IMR-90 (cell line): Measurements from ENCODE around the gene TSSK2.

ENCODE experiments used
- BHLHE40 ChIP-seq: fragments of 150-350 bp; IDR thresholded peaks from 2 replicates; pipeline ENCODE4 v1.6.1; 2016; ENCODE audit warnings: mild to moderate bottlenecking, low read depth, low read length
- CEBPB ChIP-seq: IDR thresholded peaks from 2 replicates; pipeline ENCODE4 v1.6.1; 2012; ENCODE audit warnings: low read depth, low read length, improper control_type of control experiment
- CHD1 ChIP-seq: IDR thresholded peaks from 2 replicates; pipeline ENCODE4 v1.6.1; 2012; ENCODE audit warnings: low read depth, low read length, improper control_type of control experiment
- FOS ChIP-seq: fragments of 150-350 bp; IDR thresholded peaks from 2 replicates; pipeline ENCODE4 v1.6.1; 2016; ENCODE audit warnings: low read depth, low read length
- NFE2L2 ChIP-seq: fragments of 150-350 bp; IDR thresholded peaks from 2 replicates; pipeline ENCODE4 v1.6.1; 2016; ENCODE audit warnings: low read depth, mild to moderate bottlenecking, low read length
- POLR2A ChIP-seq: IDR thresholded peaks from 2 replicates; pipeline ENCODE4 v1.6.1; 2012; ENCODE audit warnings: mild to moderate bottlenecking, low read depth, low read length
- RAD21 ChIP-seq: IDR thresholded peaks from 2 replicates; pipeline ENCODE4 v1.6.1; 2012; ENCODE audit warnings: low read length, improper control_type of control experiment
- RFX5 ChIP-seq: IDR thresholded peaks from 2 replicates; pipeline ENCODE4 v1.8.0; 2012; ENCODE audit warnings: low read depth, mild to moderate bottlenecking, low read length, moderate library complexity
- SMC3 ChIP-seq: fragments of 150-350 bp; IDR thresholded peaks from 2 replicates; pipeline ENCODE4 v1.6.1; 2016; ENCODE audit warnings: low read depth, mild to moderate bottlenecking, antibody characterized with exemption, low read length, moderate library complexity
- TF ChIP-seq, protein P1 (sequence below): conservative IDR thresholded peaks from 2 replicates; pipeline ENCODE4 v1.5.1; 2012; ENCODE audit warnings: mild to moderate bottlenecking, low read depth, low read length, improper control_type of control experiment
- TF ChIP-seq, protein P2 (sequence below): fragments of 150-350 bp; IDR thresholded peaks from 2 replicates; pipeline ENCODE4 v1.6.1; 2017; ENCODE audit warnings: mild to moderate bottlenecking, antibody characterized with exemption, low read length, low read depth

- no peak for TF ChIP-seq BHLHE40
- no peak for TF ChIP-seq POLR2A
- TF ChIP-seq, protein P1, sequence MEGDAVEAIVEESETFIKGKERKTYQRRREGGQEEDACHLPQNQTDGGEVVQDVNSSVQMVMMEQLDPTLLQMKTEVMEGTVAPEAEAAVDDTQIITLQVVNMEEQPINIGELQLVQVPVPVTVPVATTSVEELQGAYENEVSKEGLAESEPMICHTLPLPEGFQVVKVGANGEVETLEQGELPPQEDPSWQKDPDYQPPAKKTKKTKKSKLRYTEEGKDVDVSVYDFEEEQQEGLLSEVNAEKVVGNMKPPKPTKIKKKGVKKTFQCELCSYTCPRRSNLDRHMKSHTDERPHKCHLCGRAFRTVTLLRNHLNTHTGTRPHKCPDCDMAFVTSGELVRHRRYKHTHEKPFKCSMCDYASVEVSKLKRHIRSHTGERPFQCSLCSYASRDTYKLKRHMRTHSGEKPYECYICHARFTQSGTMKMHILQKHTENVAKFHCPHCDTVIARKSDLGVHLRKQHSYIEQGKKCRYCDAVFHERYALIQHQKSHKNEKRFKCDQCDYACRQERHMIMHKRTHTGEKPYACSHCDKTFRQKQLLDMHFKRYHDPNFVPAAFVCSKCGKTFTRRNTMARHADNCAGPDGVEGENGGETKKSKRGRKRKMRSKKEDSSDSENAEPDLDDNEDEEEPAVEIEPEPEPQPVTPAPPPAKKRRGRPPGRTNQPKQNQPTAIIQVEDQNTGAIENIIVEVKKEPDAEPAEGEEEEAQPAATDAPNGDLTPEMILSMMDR = no peak
- TF ChIP-seq SMC3 = no peak
- no peak for TF ChIP-seq RFX5
- TF ChIP-seq, protein P2, sequence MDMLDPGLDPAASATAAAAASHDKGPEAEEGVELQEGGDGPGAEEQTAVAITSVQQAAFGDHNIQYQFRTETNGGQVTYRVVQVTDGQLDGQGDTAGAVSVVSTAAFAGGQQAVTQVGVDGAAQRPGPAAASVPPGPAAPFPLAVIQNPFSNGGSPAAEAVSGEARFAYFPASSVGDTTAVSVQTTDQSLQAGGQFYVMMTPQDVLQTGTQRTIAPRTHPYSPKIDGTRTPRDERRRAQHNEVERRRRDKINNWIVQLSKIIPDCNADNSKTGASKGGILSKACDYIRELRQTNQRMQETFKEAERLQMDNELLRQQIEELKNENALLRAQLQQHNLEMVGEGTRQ = no peak
- no peak for TF ChIP-seq FOS
- no peak for TF ChIP-seq NFE2L2
- no peak for TF ChIP-seq RAD21
- TF ChIP-seq CEBPB = no peak
- TF ChIP-seq CHD1 = no peak
These were observed 18.9 kb downstream of the TSSK2 start, which contains the start of gene GSC2 for GRCh38 chr22:19149991-19150390.
